ENCODE results near the gene PTK7.

Gene PTK7

DNA sequence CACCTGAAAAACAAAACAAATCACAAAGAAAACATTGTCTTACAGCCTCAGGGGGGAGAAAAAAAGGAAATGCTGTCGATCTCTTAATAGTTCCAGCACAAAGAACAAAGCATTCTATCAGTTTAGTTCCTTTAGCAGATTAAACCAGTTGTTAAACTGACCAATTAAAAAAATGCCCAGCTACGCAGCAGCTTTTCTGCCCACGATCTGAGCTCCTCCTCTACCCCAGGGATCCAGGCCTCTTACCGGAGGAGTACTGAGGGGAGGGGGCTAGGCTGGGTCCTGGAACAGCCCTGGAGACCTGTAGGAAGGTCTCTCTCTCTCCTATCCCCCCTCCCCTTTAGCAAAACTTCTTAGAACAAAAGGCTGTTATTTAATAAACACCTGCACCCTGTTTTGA lies 13.4 kb downstream of the PTK7 start:
- no peak for DNase-seq (ENCODE audit: low read depth, low spot score)
- ChIA-PET CTCF (interaction anchor here (0.9 to 2.8 kb wide), 4 partner anchors 9 to 35 kb away, joined by 3 to 9 read pairs (median 4); partner anchors contain the start of gene PTK7), POLR2A (interaction anchor here (0.6 to 1.1 kb wide), 3 partner anchors 9 to 13 kb away, joined by 3 to 6 read pairs (median 4); partner anchors contain the start of gene PTK7)
- TF ChIP-seq, protein P1, sequence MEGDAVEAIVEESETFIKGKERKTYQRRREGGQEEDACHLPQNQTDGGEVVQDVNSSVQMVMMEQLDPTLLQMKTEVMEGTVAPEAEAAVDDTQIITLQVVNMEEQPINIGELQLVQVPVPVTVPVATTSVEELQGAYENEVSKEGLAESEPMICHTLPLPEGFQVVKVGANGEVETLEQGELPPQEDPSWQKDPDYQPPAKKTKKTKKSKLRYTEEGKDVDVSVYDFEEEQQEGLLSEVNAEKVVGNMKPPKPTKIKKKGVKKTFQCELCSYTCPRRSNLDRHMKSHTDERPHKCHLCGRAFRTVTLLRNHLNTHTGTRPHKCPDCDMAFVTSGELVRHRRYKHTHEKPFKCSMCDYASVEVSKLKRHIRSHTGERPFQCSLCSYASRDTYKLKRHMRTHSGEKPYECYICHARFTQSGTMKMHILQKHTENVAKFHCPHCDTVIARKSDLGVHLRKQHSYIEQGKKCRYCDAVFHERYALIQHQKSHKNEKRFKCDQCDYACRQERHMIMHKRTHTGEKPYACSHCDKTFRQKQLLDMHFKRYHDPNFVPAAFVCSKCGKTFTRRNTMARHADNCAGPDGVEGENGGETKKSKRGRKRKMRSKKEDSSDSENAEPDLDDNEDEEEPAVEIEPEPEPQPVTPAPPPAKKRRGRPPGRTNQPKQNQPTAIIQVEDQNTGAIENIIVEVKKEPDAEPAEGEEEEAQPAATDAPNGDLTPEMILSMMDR (IDR thresholded peaks at IDR 0.05; ENCODE audit: insufficient read depth, low read length, missing control alignments): no peak
- no peak overlapping the region; the same call in 1 of the 2 replicates for H3K4me3 ChIP-seq (ENCODE audit: low read depth, low read length)

DNA sequence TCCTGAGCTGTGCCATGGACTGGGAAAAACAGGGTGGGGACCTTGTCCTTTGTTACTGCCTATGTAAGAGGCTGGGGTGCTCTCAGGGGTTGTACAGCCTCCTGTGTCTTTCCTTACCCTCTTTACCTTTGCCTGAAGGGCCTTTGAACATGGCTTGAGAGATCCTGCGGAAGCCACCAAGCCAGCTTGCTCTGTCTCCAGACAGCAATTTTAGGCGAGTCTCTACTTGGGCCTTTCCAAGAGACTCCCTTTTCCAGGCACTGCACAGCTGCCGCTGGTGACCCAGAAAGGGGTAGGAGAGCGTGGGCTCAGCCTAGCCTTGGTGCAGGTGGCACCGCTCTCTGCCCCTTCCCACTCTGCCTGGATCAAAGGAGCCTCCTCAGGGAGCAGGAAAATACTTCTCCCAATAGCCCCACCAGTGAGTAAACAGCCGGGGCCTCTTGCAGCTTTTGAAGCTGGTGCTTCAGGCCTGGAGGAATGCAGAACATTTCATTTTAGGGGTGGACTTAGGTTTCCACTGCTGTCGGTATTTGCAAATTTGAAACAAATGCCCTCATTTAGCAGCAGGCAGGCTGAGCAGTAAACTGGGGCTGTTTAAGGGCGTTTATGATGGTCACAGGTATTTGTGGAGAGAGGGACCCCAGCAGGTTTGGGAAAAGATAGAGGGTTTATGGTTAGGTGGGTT lies 13.9 kb downstream of the PTK7 start:
- TF ChIP-seq, protein P1 (IDR thresholded peaks at IDR 0.05; ENCODE audit: insufficient read depth, low read length, missing control alignments): no peak
- CTCF ChIA-PET: interaction anchor here (0.9 to 1.6 kb wide), 4 partner anchors 8 to 34 kb away, joined by 3 to 6 read pairs (median 3); no protein-coding TSS in a partner anchor
- no peak for DNase-seq (ENCODE audit: low read depth, low spot score)
- POLR2A ChIA-PET: interaction anchor here (1.1 kb wide), 2 partner anchors 9 to 11 kb away, joined by 4 to 6 read pairs; no protein-coding TSS in a partner anchor
- H3K4me3 ChIP-seq (ENCODE audit: low read depth, low read length): peak overlapping the region; percentile 15

DNA sequence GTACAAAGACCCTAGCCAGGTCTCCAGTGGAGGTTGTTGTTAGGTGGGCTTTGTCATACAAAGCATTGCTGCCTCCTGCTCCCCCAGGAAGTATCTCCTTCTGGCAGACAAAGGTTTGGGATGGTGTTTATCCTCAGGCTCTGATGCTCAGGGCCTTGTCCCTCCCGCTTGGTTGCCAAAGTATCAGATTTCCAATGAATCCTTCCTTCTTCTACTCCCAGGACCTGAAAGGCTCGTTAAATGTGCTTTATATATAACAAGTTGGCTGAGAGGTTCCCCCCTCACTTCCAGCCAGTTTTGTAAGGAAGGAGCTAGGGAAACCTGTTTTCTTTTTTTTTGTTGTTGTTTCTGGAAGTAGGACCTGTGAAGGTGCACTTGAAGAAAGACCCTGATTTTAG lies 14.4 kb downstream of the PTK7 start:
- TF ChIP-seq, protein P1 (IDR thresholded peaks at IDR 0.05; ENCODE audit: insufficient read depth, low read length, missing control alignments): no peak
- ChIA-PET CTCF (interaction anchor here (0.7 to 1.4 kb wide), 4 partner anchors 8 to 55 kb away, joined by 3 to 4 read pairs (median 3); no protein-coding TSS in a partner anchor), POLR2A (interaction anchor here (0.7 to 1.1 kb wide), 2 partner anchors 12 to 57 kb away, joined by 4 to 5 read pairs; no protein-coding TSS in a partner anchor)
- H3K4me3 ChIP-seq (ENCODE audit: low read depth, low read length): no peak overlapping the region; the same call in 1 of the 2 replicates
- DNase-seq (ENCODE audit: low read depth, low spot score): no peak

DNA sequence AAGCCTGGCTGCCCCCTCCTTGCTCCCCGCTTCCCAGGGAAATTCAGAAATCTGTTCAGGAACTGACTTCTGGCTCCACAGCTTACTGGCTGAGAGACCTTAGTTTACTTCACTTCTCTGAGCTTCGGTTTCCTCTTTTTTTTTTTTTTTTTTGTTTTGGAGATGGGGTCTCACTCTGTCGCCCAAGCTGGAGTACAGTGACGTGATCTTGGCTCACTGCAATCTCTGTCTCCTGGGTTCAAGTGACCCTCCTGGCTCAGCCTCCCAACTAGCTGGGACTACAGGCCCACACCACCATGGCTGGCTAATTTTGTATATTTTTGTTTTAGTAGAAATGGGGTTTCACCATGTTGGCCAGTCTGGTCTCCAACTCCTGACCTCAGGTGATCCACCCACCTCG lies 14.9 kb downstream of the PTK7 start:
- DNase-seq (ENCODE audit: low read depth, low spot score): no peak
- no peak overlapping the region for H3K4me3 ChIP-seq (ENCODE audit: low read depth, low read length)
- CTCF ChIA-PET: interaction anchor here (0.7 to 1.4 kb wide), 5 partner anchors 9 to 55 kb away, joined by 3 to 5 read pairs (median 3); no protein-coding TSS in a partner anchor
- TF ChIP-seq, protein P1 (IDR thresholded peaks at IDR 0.05; ENCODE audit: insufficient read depth, low read length, missing control alignments): no peak
- POLR2A ChIA-PET: interaction anchor here (0.7 kb wide), 1 partner anchor 56 kb away, joined by 5 read pairs; no protein-coding TSS in a partner anchor

GRCh38 chr6:43091436-43091991 lies 15.4 kb downstream of the PTK7 start:
- TF ChIP-seq, protein P1 (IDR thresholded peaks at IDR 0.05; ENCODE audit: insufficient read depth, low read length, missing control alignments): no peak
- CTCF ChIA-PET: interaction anchor here (1.1 to 1.4 kb wide), 2 partner anchors 12 to 52 kb away, joined by 3 to 5 read pairs; no protein-coding TSS in a partner anchor
- H3K4me3 ChIP-seq (ENCODE audit: low read depth, low read length): no peak overlapping the region
- POLR2A ChIA-PET: no interaction called here
- no peak for DNase-seq (ENCODE audit: low read depth, low spot score)

GRCh38 chr6:43092635-43093034 lies 16.5 kb downstream of the PTK7 start:
- POLR2A ChIA-PET: no interaction called here
- no peak for DNase-seq (ENCODE audit: low read depth, low spot score)
- CTCF ChIA-PET: interaction anchor here (1.0 kb wide), 3 partner anchors 10 to 32 kb away, joined by 3 to 4 read pairs (median 4); partner anchors contain the start of gene PTK7
- TF ChIP-seq, protein P1 (IDR thresholded peaks at IDR 0.05; ENCODE audit: insufficient read depth, low read length, missing control alignments): no peak
- no peak overlapping the region for H3K4me3 ChIP-seq (ENCODE audit: low read depth, low read length)

Data from AG04449 (cell line).